Rectal smooth muscle tissue (tissue), 1 donor: ENCODE results near the gene NT5C3A.
A peak's percentile ranks its signal among the peaks of the same experiment; 100 is the strongest.
"Not testable (repeated sequence)": the region's sequence is repeated elsewhere in the genome, so short reads cannot be mapped to it uniquely, and the experiment has no call there.

Experiments used
- H3K27ac ChIP-seq: one replicate; pipeline ENCODE4 v1.7.0; 2013; ENCODE audit warnings: low read depth, low read length, inconsistent platforms
- H3K27me3 ChIP-seq: one replicate; pipeline ENCODE4 v1.7.0; 2013; ENCODE audit warnings: low read length; ENCODE audit not compliant: control insufficient read depth, insufficient read depth
- H3K36me3 ChIP-seq: one replicate; pipeline ENCODE4 v1.7.0; 2013; ENCODE audit warnings: low read length; ENCODE audit not compliant: control insufficient read depth, insufficient read depth
- H3K4me1 ChIP-seq: one replicate; pipeline ENCODE4 v1.7.0; 2013; ENCODE audit warnings: low read length; ENCODE audit not compliant: control insufficient read depth, insufficient read depth
- H3K4me3 ChIP-seq: one replicate; pipeline ENCODE4 v1.7.0; 2013; ENCODE audit warnings: low read length
- H3K9ac ChIP-seq: one replicate; pipeline ENCODE4 v1.7.0; 2013; ENCODE audit warnings: low read length

The NT5C3A gene

GRCh38 chr7:33012364-33012763 is 50.2 kb downstream of the NT5C3A start:
- Histone ChIP-seq H3K27me3 (no peaks in the 10 kb centered on the region), H3K36me3 (peaks cover 6% of the 10 kb centered on the region), H3K9ac (no peak overlapping the region), H3K4me3 (no peak overlapping the region), H3K27ac (no peak overlapping the region), H3K4me1 (no peaks in the 10 kb centered on the region)

DNA sequence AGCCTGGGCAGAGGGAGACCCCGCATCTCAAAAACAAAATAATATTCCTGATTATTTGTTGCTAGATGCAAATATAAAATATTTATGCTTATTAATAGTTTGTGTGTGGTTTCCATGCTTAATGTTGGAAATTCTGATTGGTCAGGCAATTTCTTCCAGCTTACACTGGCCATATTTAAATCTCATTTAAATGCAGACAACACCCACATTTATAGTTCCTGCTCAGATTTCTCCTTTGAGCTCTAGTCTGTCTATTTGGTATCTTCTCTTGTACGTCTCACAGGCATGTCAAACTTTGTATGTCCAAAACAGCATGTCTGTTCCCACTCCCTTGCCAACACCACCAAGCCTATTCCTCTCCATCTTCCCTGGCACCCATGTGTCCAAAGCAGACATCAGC is 52.8 kb downstream of the NT5C3A start:
- Histone ChIP-seq H3K36me3 (peaks cover 9% of the 10 kb centered on the region), H3K9ac (no peak overlapping the region), H3K4me1 (no peaks in the 10 kb centered on the region), H3K27me3 (no peaks in the 10 kb centered on the region), H3K27ac (no peak overlapping the region), H3K4me3 (no peak overlapping the region)

GRCh38 chr7:33005690-33006089 is 56.9 kb downstream of the NT5C3A start:
- H3K27ac ChIP-seq, H3K4me1 ChIP-seq, H3K9ac ChIP-seq, H3K4me3 ChIP-seq, H3K36me3 ChIP-seq, H3K27me3 ChIP-seq: not testable (repeated sequence)

GRCh38 chr7:33005193-33005592 is 57.4 kb downstream of the NT5C3A start:
- H3K27me3 ChIP-seq, H3K27ac ChIP-seq, H3K4me1 ChIP-seq, H3K36me3 ChIP-seq, H3K9ac ChIP-seq, H3K4me3 ChIP-seq: not testable (repeated sequence)

GRCh38 chr7:33004104-33004616 is 58.4 kb downstream of the NT5C3A start:
- H3K36me3 ChIP-seq, H3K27ac ChIP-seq, H3K4me3 ChIP-seq, H3K27me3 ChIP-seq, H3K4me1 ChIP-seq, H3K9ac ChIP-seq: not testable (repeated sequence)

DNA sequence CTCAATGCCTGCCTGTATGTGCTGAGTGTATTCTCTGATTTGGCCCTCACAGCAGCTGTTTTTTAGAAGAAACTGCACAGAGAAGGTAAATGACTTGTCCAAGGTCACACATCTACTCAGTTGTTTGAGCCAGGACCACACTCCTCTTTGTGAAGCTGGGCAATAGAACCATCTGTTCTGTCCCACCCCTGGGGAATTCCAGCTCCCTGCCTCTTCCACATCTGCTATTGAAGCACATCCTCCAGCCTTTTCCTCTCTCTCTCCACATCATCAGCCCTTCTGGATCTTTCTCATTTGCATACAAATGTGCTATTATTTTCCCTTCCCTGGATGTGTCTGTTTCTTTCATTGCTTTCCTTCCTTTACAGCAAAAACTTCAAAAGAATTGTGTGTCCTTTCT is 59.5 kb downstream of the NT5C3A start:
- H3K27ac ChIP-seq, result not testable (repeated sequence)

GRCh38 chr7:32999380-32999779 is 63.2 kb downstream of the NT5C3A start:
- H3K27me3 ChIP-seq, H3K4me3 ChIP-seq, H3K36me3 ChIP-seq, H3K4me1 ChIP-seq, H3K9ac ChIP-seq: not testable (repeated sequence)
- peak overlapping the region; percentile 79 for H3K27ac ChIP-seq

More for the DNA sequence above, 59.5 kb downstream of the NT5C3A start:
- H3K4me1 ChIP-seq, H3K9ac ChIP-seq, H3K36me3 ChIP-seq, H3K27me3 ChIP-seq, H3K4me3 ChIP-seq: not testable (repeated sequence)

GRCh38 chr7:32998361-32999171 is 64.0 kb downstream of the NT5C3A start:
- not testable (repeated sequence) for H3K9ac ChIP-seq, H3K4me1 ChIP-seq, H3K36me3 ChIP-seq, H3K27me3 ChIP-seq
- Histone ChIP-seq H3K4me3 (peak overlapping the region; percentile 27), H3K27ac (peak overlapping the region; percentile 79)

DNA sequence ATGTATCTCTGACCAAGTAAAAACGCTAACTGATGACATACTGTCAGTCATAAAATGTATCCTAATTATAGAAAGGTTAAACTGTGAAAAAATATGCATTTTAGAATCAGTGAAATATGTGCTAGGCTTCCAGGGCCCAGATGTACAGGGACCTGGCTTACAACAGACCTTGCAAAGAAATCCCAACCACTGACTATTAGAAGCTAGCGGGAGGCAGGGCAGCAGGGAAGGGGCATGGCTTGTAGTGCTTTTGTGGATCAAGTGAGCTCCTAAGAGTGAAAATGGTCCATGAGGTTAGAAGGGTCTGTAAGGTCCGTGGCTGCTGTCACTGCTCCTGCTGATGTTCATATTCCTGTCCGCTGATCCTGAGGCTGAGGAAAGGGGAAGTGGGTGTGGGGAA is 64.6 kb downstream of the NT5C3A start:
- not testable (repeated sequence) for H3K27me3 ChIP-seq, H3K4me1 ChIP-seq, H3K4me3 ChIP-seq, H3K9ac ChIP-seq, H3K36me3 ChIP-seq
- H3K27ac ChIP-seq, result peak overlapping the region; percentile 79

- H3K27me3 ChIP-seq, H3K36me3 ChIP-seq, H3K27ac ChIP-seq, H3K9ac ChIP-seq, H3K4me3 ChIP-seq, H3K4me1 ChIP-seq: not testable (repeated sequence)
Observed at GRCh38 chr7:32992750-32993149, 69.8 kb downstream of the NT5C3A start.

GRCh38 chr7:32991975-32992700 is 70.4 kb downstream of the NT5C3A start:
- H3K4me3 ChIP-seq, H3K4me1 ChIP-seq, H3K9ac ChIP-seq, H3K27me3 ChIP-seq, H3K27ac ChIP-seq, H3K36me3 ChIP-seq: not testable (repeated sequence)

DNA sequence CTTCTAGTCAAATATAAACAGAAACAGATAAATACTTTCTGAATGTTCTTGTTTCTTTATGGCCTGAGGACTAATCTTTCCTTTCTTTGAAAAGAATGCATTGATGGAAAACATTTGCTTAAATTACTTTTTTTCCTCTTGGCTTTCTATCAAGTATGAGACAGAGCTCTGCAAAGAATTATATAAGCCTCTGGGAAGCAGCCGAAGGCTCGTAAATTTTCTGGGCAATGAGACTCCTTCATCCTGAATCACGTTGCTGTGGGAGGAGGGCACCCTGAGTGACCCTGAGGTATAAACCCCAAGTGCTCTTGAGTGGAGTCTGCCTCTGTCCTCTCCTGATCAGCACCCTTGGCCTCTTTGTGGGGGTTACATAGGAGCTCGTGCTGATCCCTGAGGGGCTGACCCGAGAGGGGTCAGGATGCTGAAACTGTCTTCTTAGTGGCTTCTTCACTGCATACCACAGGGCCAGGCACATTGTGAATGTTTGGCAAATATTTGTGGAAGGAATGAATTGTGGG is 71.4 kb downstream of the NT5C3A start:
- H3K9ac ChIP-seq, H3K36me3 ChIP-seq, H3K27me3 ChIP-seq, H3K4me1 ChIP-seq, H3K4me3 ChIP-seq: not testable (repeated sequence)
- H3K27ac ChIP-seq, result peak overlapping the region; percentile 7
